OCI-LY7 (cell line): Measurements from ENCODE around the gene TRERF1. TPM values are rescaled to one million over a fixed set of nuclear protein-coding genes. Genes with fewer than 3 reads are reported as not detected.

Experiments
- BruUV-seq: library from RNA; stranded (reverse); fragments of 400-500 nt; replicated peaks from 2 replicates; lab custom pipeline; 2021; lab: Mats Ljungman, UMichigan
- CTCF ChIA-PET: fragments of 300-600 bp; sonication (Branson Sonifier 250); formaldehyde crosslinking; loops from one replicate; lab custom pipeline; 2022; ENCODE audit warnings: antibody characterized with exemption; ENCODE audit not compliant: unreplicated experiment; lab: Charles Lee
- POLR2A ChIA-PET: fragments of 300-600 bp; sonication (Branson Sonifier 250); formaldehyde crosslinking; loops from one replicate; lab custom pipeline; 2022; ENCODE audit warnings: antibody characterized with exemption; lab: Charles Lee
- DNase-seq: peaks from one replicate; pipeline ENCODE4 v3.0.0-alpha.2; 2015; ENCODE audit warnings: low spot score
- H2AFZ ChIP-seq: fragments of 200-600 bp; sonication (generic), shearing (Covaris generic); 2 replicates; pipeline ENCODE4 v1.6.1; 2014; ENCODE audit warnings: mild to moderate bottlenecking, antibody characterized with exemption, low read length, moderate library complexity
- H3K27ac ChIP-seq: fragments of 200-600 bp; sonication (generic); 2 replicates; pipeline ENCODE4 v1.5.1; 2014; ENCODE audit warnings: mixed run types, low read depth, mild to moderate bottlenecking, moderate library complexity, low read length, inconsistent platforms; ENCODE audit not compliant: poor library complexity, severe bottlenecking
- H3K36me3 ChIP-seq: fragments of 200-600 bp; sonication (generic); 2 replicates; pipeline ENCODE4 v1.6.1; 2014; ENCODE audit warnings: mild to moderate bottlenecking, antibody characterized with exemption, low read length, moderate library complexity, mixed read lengths; ENCODE audit not compliant: insufficient read depth
- H3K4me1 ChIP-seq: fragments of 200-600 bp; sonication (generic); 2 replicates; pipeline ENCODE4 v1.5.1; 2014; ENCODE audit warnings: mild to moderate bottlenecking, low read length; ENCODE audit not compliant: insufficient read depth, poor library complexity, severe bottlenecking
- H3K4me2 ChIP-seq: fragments of 200-600 bp; sonication (generic); 2 replicates; pipeline ENCODE4 v1.6.1; 2014; ENCODE audit warnings: mild to moderate bottlenecking, low read length
- H3K4me3 ChIP-seq: fragments of 200-600 bp; sonication (generic); 2 replicates; pipeline ENCODE4 v1.5.1; 2014; ENCODE audit warnings: mild to moderate bottlenecking, low read depth, low read length; ENCODE audit not compliant: poor library complexity, severe bottlenecking
- H3K79me2 ChIP-seq: fragments of 200-600 bp; sonication (generic); 2 replicates; pipeline ENCODE4 v1.6.1; 2016; ENCODE audit warnings: low read depth, mild to moderate bottlenecking, low read length, moderate library complexity, mixed read lengths; ENCODE audit not compliant: insufficient read depth
- H3K9me2 ChIP-seq: fragments of 200-600 bp; sonication (generic); 2 replicates; pipeline ENCODE4 v1.6.1; 2016; ENCODE audit warnings: mild to moderate bottlenecking, low read length, mixed read lengths; ENCODE audit not compliant: insufficient read depth
- H3K9me3 ChIP-seq: fragments of 200-600 bp; sonication (generic); 2 replicates; pipeline ENCODE4 v1.6.1; 2014; ENCODE audit warnings: mild to moderate bottlenecking, mixed run types, low read length, mixed read lengths
- H4K20me1 ChIP-seq: fragments of 200-600 bp; sonication (generic); 2 replicates; pipeline ENCODE4 v1.6.1; 2014; ENCODE audit warnings: mild to moderate bottlenecking, antibody characterized with exemption, low read length, moderate library complexity, mixed read lengths; ENCODE audit not compliant: insufficient read depth
- CTCF ChIP-seq: fragments of 200-600 bp; sonication (generic); conservative IDR thresholded peaks from 2 replicates; pipeline ENCODE4 v1.5.1; 2014; ENCODE audit warnings: mild to moderate bottlenecking, antibody characterized with exemption, low read length, moderate library complexity, mixed read lengths
- EZH2phosphoT487 ChIP-seq: fragments of 200-600 bp; sonication (generic); IDR thresholded peaks from 2 replicates; pipeline ENCODE4 v1.6.1; 2018; ENCODE audit warnings: low read depth, borderline replicate concordance, mild to moderate bottlenecking, mixed run types, antibody characterized with exemption, low read length, moderate library complexity, mixed read lengths
- intact Hi-C: fragments of 100-400 bp; cut with micrococcal nuclease; formaldehyde crosslinking; loops from one replicate; pipeline ENCODE4 v1.10.0; 2022; ENCODE audit not compliant: unreplicated experiment
- total RNA-seq, 2 experiments: library from RNA; depleted of rRNA in 1 of 2; stranded (reverse); fragments of >200 nt in 1 of 2; shearing (Covaris generic) in 1 of 2; gene quantifications; 2 replicates each; pipeline ENCODE4 v1.2.3, GENCODE V29; 2014 to 2022

The TRERF1 gene
- total RNA-seq, 2 experiments from 2014 or later, result 5.7 to 12.9 TPM

- H3K79me2 ChIP-seq, result no peaks in the 10 kb centered on the region
- no peak overlapping the region for H3K27ac ChIP-seq
- ChIA-PET CTCF (no interaction called here), POLR2A (no interaction called here)
- no peak overlapping the region for H3K4me2 ChIP-seq
- peaks cover 8% of the 10 kb centered on the region for H3K4me1 ChIP-seq
- H4K20me1 ChIP-seq, result no peaks in the 10 kb centered on the region; the same call in 1 of the 2 replicates
- no peaks in the 10 kb centered on the region for H3K36me3 ChIP-seq
- no peak overlapping the region for H3K4me3 ChIP-seq
- TF ChIP-seq CTCF, result no peak
- TF ChIP-seq EZH2phosphoT487, result no peak
- H3K9me2 ChIP-seq, result no peaks in the 10 kb centered on the region
- no peak for DNase-seq
- BruUV-seq, result no TSS peak
- no peak overlapping the region for H2AFZ ChIP-seq
- no peaks in the 10 kb centered on the region for H3K9me3 ChIP-seq
- intact Hi-C loops, result no loop called here
Observed at GRCh38 chr6:42405021-42405420, 46.7 kb downstream of the TRERF1 start.

- H4K20me1 ChIP-seq, result no peaks in the 10 kb centered on the region; the same call in 1 of the 2 replicates
- TF ChIP-seq EZH2phosphoT487, result no peak
- TF ChIP-seq CTCF, result no peak
- no peak overlapping the region for H3K4me3 ChIP-seq
- no TSS peak for BruUV-seq
- H3K79me2 ChIP-seq, result no peaks in the 10 kb centered on the region
- ChIA-PET CTCF (interaction anchor here (0.9 kb wide), 1 partner anchor 37 kb away, joined by 4 read pairs; no protein-coding TSS in a partner anchor), POLR2A (no interaction called here)
- no peak overlapping the region for H2AFZ ChIP-seq
- H3K9me3 ChIP-seq, result no peaks in the 10 kb centered on the region
- H3K4me2 ChIP-seq, result no peak overlapping the region
- H3K27ac ChIP-seq, result no peak overlapping the region
- H3K4me1 ChIP-seq, result peaks cover 3% of the 10 kb centered on the region
- H3K36me3 ChIP-seq, result no peaks in the 10 kb centered on the region
- intact Hi-C loops, result no loop called here
- no peaks in the 10 kb centered on the region for H3K9me2 ChIP-seq
- DNase-seq, result no peak
Observed at GRCh38 chr6:42404484-42404883, 47.2 kb downstream of the TRERF1 start.

GRCh38 chr6:42403831-42404230 lies 47.9 kb downstream of the TRERF1 start:
- no peaks in the 10 kb centered on the region for H3K4me1 ChIP-seq
- BruUV-seq, result no TSS peak
- no peaks in the 10 kb centered on the region for H3K9me2 ChIP-seq
- H4K20me1 ChIP-seq, result no peaks in the 10 kb centered on the region; the same call in 1 of the 2 replicates
- no peaks in the 10 kb centered on the region for H3K36me3 ChIP-seq
- H3K79me2 ChIP-seq, result no peaks in the 10 kb centered on the region
- H2AFZ ChIP-seq, result no peak overlapping the region
- no peaks in the 10 kb centered on the region for H3K9me3 ChIP-seq
- no peak overlapping the region for H3K4me3 ChIP-seq
- ChIA-PET POLR2A (interaction anchor here (0.5 to 0.6 kb wide), 2 partner anchors 11 to 12 kb away, joined by 3 to 5 read pairs; no protein-coding TSS in a partner anchor), CTCF (interaction anchor here (0.9 kb wide), 1 partner anchor 37 kb away, joined by 4 read pairs; no protein-coding TSS in a partner anchor)
- TF ChIP-seq CTCF (no peak), EZH2phosphoT487 (no peak)
- no peak overlapping the region for H3K4me2 ChIP-seq
- DNase-seq, result no peak
- intact Hi-C loops, result no loop called here
- no peak overlapping the region for H3K27ac ChIP-seq
